DMS114 treated with DMSO at 0.1 percent for 48 hours (cell line): ENCODE measurements around the gene CDC40.
"Not testable (repeated sequence)": the region's sequence is repeated elsewhere in the genome, so short reads cannot be mapped to it uniquely, and the experiment has no call there.

Source experiments
- DNase-seq: peaks from one replicate; lab custom pipeline; 2025; ENCODE audit not compliant: unreplicated experiment; lab: John Stamatoyannopoulos, UW

CDC40 gene

GRCh38 chr6:110266996-110267395 lies 86.8 kb downstream of the CDC40 start:
- DNase-seq = no peak

- no peak for DNase-seq
Measured at GRCh38 chr6:110269623-110270022, 89.4 kb downstream of the CDC40 start.

DNA sequence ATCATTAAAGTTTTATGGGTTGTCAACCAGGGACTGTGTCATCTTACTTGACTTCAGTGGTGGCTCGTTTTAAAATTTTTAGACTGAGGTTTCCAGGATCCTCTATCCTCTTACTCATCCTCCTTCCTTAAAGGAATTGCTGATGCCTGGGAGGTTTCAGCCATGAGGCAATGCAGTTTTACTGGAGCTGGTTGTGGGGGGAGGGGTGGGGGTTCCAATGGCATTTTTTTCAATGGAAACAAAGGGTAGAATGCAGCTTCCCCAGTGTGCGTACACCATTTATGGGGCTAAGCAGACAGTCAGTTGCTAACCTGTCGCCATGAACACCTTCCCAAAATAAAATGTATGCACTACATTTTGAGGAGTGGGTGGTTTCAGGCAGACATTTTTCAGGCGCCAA lies 89.9 kb downstream of the CDC40 start:
- DNase-seq = no peak

DNA sequence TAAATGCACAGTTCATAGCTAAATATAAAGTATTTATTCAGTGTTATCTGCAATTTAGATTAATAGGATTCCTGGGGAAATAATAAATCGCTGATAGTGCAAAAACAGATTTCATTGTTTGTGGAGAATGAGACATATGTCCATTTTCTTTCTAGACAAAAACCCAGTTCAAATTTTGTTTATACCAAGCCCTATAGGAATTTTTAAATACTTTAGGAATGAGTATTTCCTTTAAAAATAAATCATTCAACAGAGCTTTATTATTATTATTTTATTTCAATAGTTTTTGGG lies 91.5 kb downstream of the CDC40 start:
- DNase-seq = no peak

DNA sequence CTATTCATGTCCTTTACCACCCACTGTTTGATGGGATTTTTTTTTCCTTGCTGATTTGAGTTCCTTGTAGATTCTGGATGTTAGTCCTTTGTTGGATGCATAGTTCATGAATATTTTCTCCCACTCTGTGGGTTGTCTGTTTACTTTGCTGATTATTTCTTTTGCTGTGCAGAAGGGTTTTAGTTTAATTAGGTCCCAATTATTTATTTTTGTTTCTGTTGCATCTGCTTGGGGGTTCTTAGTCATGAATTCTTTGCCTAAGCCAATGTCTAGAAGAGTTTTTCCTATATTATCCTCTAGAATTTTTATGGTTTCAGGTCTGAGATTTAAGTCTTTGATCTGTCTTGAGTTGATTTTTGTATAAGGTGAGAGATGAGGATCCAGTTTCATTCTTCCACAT lies 92.6 kb downstream of the CDC40 start:
- not testable (repeated sequence) for DNase-seq

DNA sequence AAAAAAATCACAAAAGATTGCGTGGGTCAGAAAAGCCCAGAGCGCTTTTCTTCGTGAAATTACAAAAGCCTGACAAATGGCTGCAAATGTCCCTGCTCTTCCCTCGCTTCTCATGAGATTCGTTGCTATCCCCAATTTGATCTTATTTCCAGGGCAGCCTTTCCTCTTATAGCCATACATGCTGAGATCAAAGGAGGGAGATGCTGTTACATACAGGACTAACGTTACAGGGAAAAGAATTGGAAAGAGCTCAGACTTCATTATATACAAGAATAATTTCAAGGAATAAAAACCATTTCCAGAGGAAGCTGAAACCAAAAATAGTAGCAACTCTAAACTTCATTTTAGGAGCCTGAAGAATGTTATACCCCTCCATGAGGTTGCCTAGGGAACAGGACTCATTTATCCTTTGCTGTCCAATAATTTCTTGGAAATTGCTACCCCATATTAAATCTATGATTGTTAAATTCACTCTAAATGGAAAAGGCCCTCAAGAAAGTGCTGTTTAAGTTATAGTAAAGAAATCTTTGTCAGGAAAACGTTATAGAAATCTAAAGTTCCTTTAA lies 97.0 kb downstream of the CDC40 start:
- no peak for DNase-seq
